Urinary bladder (tissue), 4 donors: ENCODE data around the gene ANXA5. TPM values are rescaled to one million over a fixed set of nuclear protein-coding genes. Genes with fewer than 3 reads are reported as not detected.
"Not testable (repeated sequence)": the region's sequence is repeated elsewhere in the genome, so short reads cannot be mapped to it uniquely, and the experiment has no call there.

ENCODE experiments used
- DNase-seq: peaks from one replicate; pipeline ENCODE4 v3.0.0-alpha.2; 2015; ENCODE audit errors: extremely low spot score
- H3K27ac ChIP-seq: one replicate; pipeline ENCODE4 v1.5.1; 2013; ENCODE audit warnings: low read depth, mild to moderate bottlenecking, moderate library complexity
- H3K36me3 ChIP-seq: one replicate; pipeline ENCODE4 v1.6.1; 2013; ENCODE audit warnings: mild to moderate bottlenecking, moderate library complexity; ENCODE audit not compliant: insufficient read depth
- H3K4me1 ChIP-seq: one replicate; pipeline ENCODE4 v1.6.1; 2013; ENCODE audit warnings: mild to moderate bottlenecking, moderate library complexity; ENCODE audit not compliant: insufficient read depth
- H3K4me3 ChIP-seq: one replicate; pipeline ENCODE4 v1.5.1; 2013; ENCODE audit warnings: low read depth, low read length
- WGBS: extraction: QIAGEN DNeasy Blood & Tissue Kit; methylation state at CpG from one replicate; pipeline ENCODE4 v1.1.7; 2013; 5-methylcytosine and 5-hydroxymethylcytosine counted together
- polyA plus RNA-seq: library from polyadenylated mRNA; stranded (reverse); fragments of 200-250 nt; gene quantifications from one replicate; pipeline ENCODE4 v1.2.3, GENCODE V29; 2013
- total RNA-seq: library from RNA; depleted of rRNA; stranded (reverse); fragments of >200 nt; gene quantifications from one replicate; pipeline ENCODE4 v1.2.3, GENCODE V29; 2014
- donor health status: healthy with polysubstance abuse.
- donor health status: healthy.

Gene ANXA5
- 314 TPM for total RNA-seq
- polyA plus RNA-seq, result 248 TPM

DNA sequence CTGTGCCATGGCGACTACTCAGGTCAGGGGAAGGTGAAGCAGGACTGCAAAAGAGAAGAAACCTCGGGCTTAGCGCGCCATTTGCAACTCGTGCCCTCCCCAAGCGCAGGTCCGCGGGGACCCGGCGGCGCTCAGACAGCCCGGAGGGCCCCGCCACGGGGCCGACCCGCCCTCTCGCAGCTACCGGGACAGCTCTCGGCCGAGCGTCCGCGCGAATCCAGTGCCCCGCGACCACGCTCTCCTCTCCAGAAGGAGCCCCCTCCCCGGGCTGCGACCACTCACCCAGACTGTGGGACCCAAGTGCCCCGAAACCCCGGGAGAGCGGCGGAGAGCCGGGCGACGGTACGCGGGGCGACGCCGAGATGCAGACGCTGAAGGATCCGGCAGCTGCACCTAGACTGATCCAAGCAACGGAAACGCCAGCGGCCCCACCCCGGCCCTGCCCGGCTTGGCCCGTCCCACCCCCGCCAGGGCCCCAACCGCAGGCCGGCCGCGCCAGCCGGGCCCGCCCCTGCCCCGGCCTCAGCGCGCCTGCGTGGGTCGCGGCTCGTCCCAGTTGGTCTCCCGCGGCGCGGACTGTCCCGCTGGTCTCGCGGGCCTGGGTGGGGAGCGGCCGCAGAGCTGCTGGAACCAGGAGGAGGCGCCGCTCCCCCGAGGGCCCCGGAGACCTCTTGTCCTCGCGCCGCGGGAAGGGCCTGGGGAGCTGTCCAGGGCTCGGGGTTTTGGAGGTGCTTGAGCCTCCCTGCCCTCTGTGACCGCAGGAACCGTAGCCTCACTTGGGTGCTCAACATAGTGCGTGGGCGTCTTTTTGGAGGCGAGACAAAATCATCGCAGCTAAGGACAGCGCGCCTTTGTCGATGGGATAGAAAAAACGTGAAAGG is at the start of gene ANXA5:
TSS of gene ANXA5 (minus strand) at position 400 of the 881 bp plus-strand sequence. CDS start at position 9, 391 bp downstream.
- Histone ChIP-seq H3K27ac (peak within 1 kb of the TSS; percentile 94), H3K4me1 (no peaks in the 10 kb centered on the region)
- DNase-seq, result no peak

DNA sequence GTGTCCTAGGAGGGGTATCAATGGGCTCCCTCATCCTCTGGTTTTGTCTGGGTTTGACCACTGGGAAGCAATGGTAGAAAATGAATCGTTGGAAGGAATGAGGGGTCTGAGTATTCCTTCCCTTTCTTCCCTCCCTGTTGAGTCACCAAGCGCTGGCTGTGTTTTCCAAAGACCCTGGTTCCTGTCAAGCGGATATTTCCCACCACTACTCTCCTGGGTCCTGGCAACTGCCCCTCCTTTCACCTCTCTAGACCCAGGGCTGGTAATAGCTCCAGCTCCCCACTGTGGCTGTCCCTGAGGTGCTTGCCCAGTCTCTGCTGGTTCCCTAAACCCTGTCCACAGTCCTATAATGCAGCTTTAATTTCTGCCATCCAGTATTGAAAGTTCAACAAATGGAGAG is 46.0 kb upstream of the ANXA5 start:
- no peaks in the 10 kb centered on the region for H3K36me3 ChIP-seq
- WGBS, result 61% methylated on average over 3 of the region's 3 CpGs
- DNase-seq, result no peak
- H3K4me1 ChIP-seq, result no peaks in the 10 kb centered on the region
- H3K4me3 ChIP-seq, result no peak overlapping the region
- no peak overlapping the region for H3K27ac ChIP-seq

More for the DNA sequence above, at the start of gene ANXA5:
- Histone ChIP-seq H3K36me3 (no peaks in the 10 kb centered on the region), H3K4me3 (peak within 1 kb of the TSS; percentile 88)
- WGBS, result under 1% methylated on average over 91 of the region's 91 CpGs

DNA sequence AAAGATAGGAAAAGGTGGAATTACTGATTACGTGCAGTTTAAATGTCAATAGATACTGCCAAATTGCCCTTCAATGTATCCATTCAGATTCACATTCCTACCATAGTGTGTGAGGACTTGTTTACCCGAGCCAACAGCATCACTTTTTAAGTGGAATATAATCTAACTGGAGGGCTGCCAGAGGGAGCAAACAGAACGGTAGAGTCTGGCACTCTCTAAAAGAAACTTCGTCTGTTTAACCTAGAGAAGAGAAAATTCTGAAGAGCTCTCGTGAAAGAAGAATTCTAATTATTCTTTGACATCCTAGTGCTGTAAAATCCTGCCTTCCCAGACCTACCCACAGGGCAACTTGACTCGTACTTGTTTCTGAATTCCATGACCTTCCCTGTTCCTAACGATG is 45.0 kb upstream of the ANXA5 start:
- Histone ChIP-seq H3K4me1 (no peaks in the 10 kb centered on the region), H3K4me3 (no peak overlapping the region), H3K27ac (no peak overlapping the region), H3K36me3 (no peaks in the 10 kb centered on the region)
- 22% methylated on average over 7 of the region's 7 CpGs for WGBS
- no peak for DNase-seq

DNA sequence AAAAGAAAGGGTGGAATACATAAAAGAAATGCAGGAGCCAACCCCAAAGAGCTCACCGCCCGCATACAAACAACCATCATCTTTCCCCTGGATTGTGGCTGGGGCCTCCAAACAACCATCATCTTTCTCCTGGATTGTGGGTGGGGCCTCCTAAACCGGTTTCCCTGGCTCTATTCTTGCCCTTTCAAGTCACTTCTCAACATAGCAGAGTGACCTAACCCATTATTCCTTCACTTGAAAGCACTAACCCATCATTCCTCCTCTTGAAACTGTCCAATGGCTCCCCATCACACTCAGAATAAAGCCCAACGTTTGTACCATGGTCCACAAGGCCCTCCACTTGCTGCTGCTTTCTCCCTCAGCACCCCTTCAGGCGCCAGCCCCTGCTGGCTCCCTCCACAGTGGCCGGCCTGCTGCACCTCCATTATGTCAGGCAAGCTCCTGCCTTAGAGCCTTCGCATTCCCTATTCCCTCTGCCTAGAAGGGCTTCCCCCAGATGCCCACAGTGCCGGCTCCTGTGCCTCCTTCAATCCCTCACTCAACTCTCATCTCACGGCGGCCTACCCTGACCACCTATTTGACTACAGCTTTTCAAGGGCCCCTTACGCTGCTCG is 44.1 kb upstream of the ANXA5 start:
- WGBS, result 77% methylated on average over 12 of the region's 12 CpGs
- DNase-seq, result no peak

DNA sequence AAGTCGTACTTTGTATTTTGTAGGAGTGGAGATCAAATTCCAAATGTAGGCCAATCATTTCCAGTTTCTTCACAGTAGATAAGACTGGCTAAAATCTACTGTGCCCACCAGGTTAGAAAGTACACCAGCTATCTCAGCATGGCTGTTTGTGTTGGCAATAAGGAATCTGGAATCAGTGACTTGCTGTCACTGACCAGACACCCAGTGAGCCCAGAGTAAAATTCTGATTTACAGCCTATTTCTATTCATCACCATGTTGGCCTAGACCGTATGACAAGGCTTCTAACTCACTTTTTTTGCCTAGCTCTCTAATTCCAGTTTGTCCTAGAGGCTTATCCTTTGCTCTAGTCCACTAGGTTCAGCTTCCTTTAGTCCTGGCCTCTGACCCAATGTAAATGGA is 42.8 kb upstream of the ANXA5 start:
- no peak overlapping the region for H3K27ac ChIP-seq

More for the DNA sequence above, 44.1 kb upstream of the ANXA5 start:
- Histone ChIP-seq H3K36me3 (no peaks in the 10 kb centered on the region), H3K4me3 (no peak overlapping the region), H3K27ac (no peak overlapping the region), H3K4me1 (no peaks in the 10 kb centered on the region)

DNA sequence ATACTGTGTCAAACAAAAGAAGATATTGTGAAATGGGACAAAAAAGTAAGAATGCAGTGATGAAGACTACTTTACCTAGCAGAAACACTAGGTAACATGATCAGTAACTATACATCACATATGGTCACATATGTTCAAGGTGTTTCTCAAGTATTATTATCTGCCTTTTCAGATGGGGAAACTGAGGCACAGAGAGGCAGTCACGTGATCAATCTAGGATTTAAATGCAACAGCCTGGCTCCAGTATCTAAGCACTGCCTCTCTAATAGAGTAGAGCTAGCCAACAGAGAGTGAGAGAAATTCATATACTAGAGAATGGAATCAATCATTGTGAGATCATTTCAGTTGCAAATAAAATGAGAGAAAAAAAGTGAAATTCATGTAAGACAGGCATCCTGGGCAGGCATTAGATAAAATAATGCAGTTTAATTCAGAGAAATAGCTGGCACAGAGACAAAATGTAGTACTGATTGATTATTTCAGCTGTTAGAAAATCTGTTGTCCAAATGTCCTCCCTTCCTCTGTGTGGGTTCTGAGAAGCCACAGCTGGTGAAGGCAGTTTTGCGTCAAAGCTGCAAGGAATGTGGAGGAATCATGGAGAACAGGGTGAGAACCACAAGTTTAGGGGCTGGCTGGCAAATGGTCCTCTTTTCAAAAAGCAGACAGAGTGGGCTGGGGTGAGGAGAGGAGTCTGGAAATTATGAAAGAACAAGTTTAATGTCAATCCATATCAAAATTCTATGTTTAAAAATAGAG is 42.2 kb upstream of the ANXA5 start:
- Histone ChIP-seq H3K36me3 (no peaks in the 10 kb centered on the region), H3K4me3 (no peak overlapping the region), H3K4me1 (no peaks in the 10 kb centered on the region), H3K27ac (no peak overlapping the region)
- WGBS, result 65% methylated on average over 2 of the region's 2 CpGs
- DNase-seq, result no peak

More for the DNA sequence above, 42.8 kb upstream of the ANXA5 start:
- DNase-seq, result no peak
- Histone ChIP-seq H3K36me3 (no peaks in the 10 kb centered on the region), H3K4me3 (no peak overlapping the region), H3K4me1 (no peaks in the 10 kb centered on the region)
- WGBS, result 59% methylated on average over 2 of the region's 2 CpGs

DNA sequence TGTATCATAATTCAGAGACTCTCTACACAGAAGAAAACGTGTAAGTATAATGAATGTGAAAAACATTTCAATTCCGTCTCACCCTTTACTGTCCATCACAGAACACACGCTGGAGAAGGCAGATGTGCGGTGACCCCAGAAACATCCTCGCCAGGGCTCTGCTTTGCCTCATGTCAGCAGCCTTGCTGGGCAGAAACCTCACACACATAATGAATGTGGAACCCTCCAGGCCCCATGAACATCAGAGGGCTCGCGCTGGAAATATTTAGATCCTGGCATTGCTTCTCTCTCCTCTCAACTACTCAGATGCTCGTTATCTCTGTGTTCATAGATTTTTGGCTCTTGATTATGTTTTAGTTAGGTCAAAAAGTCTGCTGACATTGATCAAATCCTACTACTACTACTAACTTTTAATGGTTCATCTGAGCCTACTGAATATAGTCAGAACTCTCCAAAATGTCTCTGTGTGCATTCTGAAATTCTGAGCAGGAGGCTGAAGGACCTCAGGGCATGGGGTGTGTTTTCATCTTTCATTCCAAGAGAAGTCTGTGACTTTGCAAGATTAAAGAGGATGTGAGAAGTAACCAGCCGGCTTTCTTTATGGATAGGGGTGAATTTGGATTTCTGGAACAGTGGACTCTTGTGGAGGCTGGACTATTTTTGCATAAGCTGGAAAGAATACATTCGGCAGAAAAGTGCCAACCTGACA is 41.2 kb upstream of the ANXA5 start:
- DNase-seq, result no peak
- H3K27ac ChIP-seq, result no peak overlapping the region
- 42% methylated on average over 10 of the region's 10 CpGs for WGBS
- H3K36me3 ChIP-seq, result no peaks in the 10 kb centered on the region
- no peak overlapping the region for H3K4me3 ChIP-seq
- H3K4me1 ChIP-seq, result no peaks in the 10 kb centered on the region

DNA sequence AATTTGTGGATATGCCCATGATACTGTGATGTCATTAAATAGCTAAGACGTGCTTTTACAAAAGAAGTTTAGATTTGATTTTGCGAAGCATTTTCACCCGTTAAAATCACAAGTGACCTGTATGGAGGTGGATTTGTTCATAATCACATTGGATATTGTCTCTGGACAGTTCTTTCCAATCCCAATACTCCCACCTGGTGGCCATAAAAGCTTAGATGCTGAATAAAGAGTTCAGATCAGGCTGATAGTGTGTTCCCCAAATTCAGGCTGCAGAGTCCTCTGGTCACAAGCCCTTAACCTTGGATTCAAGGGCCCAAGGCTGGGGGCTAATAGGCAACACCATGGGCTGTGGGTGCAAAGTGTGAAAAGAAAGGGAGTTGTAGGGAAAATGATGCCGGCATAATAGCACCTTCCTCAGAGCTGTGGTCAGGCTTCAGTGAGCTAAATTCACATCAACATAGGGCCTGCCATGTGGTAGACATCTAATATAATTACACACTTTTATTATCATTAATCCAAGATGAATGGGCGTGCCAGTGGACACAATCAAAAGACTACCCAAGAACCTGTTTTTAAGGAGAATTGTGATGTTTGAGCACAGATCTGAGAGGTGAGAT is 40.1 kb upstream of the ANXA5 start:
- Histone ChIP-seq H3K27ac (no peak overlapping the region), H3K4me1 (no peaks in the 10 kb centered on the region), H3K36me3 (no peaks in the 10 kb centered on the region), H3K4me3 (no peak overlapping the region)
- no peak for DNase-seq
- WGBS, result 69% methylated on average over 5 of the region's 5 CpGs

DNA sequence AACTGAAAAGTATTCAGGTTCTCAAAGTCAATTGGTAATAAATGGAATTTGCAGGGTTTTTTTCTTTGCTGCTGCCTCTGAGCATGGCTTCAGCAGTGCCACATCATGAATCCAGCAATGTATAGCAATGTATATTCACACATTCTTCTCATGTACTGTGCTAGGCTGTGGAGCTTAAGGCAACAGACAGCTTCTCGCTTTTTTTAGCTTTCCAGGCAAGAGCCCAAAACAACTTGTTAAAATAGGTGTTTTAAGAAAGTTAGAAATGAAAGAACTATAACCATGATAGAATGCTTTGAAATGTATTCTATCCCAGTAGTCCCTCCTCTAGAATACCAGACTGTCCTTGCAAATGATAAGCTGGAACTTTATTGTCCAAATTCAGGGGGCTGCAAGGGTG is 37.8 kb upstream of the ANXA5 start:
- 70% methylated on average over 1 of the region's 1 CpG for WGBS
- no peaks in the 10 kb centered on the region for H3K4me1 ChIP-seq
- H3K27ac ChIP-seq, result no peak overlapping the region
- H3K4me3 ChIP-seq, result no peak overlapping the region
- DNase-seq, result no peak
- H3K36me3 ChIP-seq, result no peaks in the 10 kb centered on the region

DNA sequence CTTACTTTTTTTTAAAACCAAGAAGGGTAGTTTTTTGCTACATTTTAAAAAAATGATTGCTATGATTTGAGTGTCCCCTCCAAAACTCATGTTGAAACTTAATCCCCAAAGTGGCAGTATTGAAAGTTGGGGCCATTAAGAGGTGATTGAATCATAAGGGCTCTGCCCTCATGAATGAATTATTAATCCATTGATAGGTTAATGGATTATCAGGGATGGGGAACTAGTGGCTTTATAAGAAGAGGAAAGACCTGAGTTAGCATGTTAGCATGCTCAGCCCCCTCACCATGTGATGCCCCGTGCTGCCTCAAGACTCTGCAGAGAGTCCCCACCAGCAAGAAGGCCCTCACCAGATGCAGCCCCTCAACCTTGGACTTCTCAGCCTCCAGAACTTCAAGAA is 37.2 kb upstream of the ANXA5 start:
- Histone ChIP-seq H3K36me3 (no peaks in the 10 kb centered on the region), H3K4me3 (no peak overlapping the region), H3K27ac (no peak overlapping the region), H3K4me1 (no peaks in the 10 kb centered on the region)
- DNase-seq, result no peak
- WGBS, result 89% methylated on average over 1 of the region's 1 CpG

DNA sequence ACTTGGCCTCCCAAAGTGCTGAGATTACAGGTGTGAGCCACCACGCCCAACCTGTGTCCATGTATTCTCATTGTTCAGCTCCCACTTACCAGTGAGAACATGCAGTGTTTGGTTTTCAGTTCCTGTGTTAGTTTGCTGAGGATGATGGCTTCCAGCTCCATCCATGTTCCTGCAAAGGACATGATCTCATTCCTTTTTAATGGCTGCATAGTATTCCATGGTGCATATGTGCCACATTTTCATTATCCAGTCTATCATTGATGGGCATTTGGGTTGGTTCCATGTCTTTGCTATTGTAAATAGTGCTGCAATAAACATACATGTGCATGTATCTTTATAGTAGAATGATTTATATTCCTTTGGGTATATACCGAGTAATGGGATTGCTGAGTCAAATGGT is 33.0 kb upstream of the ANXA5 start:
- not testable (repeated sequence) for H3K27ac ChIP-seq, H3K36me3 ChIP-seq, H3K4me1 ChIP-seq, H3K4me3 ChIP-seq, DNase-seq
- WGBS, result 96% methylated on average over 2 of the region's 2 CpGs

DNA sequence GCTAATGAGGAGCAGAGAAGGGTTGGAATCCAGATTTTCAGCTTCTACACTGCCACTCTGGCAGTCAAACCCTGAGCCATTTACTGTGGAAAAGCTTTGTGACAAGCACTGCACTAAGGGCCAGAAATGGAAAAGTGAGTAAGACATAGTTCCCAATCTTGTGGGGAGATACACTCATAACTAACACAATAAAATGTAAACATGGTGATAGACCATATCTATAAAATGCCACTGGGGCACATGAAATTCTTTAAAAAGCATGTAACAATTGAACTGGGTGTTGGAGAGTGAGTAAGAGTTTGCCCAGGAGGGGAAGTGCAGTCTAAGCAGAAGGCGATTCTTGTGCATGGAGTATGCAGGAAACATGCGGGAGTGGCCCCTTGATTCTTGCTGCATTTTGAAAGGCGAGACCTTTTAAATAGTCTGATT is 32.0 kb upstream of the ANXA5 start:
- 66% methylated on average over 3 of the region's 3 CpGs for WGBS
- Histone ChIP-seq H3K27ac (no peak overlapping the region), H3K4me1 (no peaks in the 10 kb centered on the region), H3K36me3 (no peaks in the 10 kb centered on the region), H3K4me3 (no peak overlapping the region)
- no peak for DNase-seq

DNA sequence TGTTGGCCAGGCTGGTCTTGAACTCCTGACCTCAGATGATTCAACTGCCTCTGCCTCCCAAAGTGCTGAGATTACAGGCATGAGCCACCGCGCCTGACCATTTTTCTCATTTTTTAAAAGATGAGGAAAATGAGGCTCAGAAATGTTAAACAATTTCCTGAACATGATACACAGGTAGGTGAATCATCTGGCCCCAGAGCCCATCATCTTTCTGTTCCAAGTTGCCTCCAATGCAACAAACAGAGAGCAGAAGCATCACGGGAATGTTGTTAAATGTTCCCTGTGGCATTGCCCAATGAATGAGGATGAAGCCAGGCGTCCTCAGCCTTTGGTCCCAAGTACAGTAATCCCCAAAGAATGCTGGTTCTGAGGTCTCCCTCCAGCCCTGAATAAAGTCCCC is 31.3 kb upstream of the ANXA5 start:
- no peak for DNase-seq
- Histone ChIP-seq H3K36me3 (no peaks in the 10 kb centered on the region), H3K4me1 (no peaks in the 10 kb centered on the region), H3K4me3 (no peak overlapping the region), H3K27ac (no peak overlapping the region)
- WGBS, result 75% methylated on average over 4 of the region's 4 CpGs
